ENCODE measurements around the gene SCAND1. TPM values are rescaled to one million over a fixed set of nuclear protein-coding genes. Genes with fewer than 3 reads are reported as not detected.
"Not testable (repeated sequence)": the region's sequence is repeated elsewhere in the genome, so short reads cannot be mapped to it uniquely, and the experiment has no call there.

The SCAND1 gene
- total RNA-seq, 3 donors from 2014 or later = 87.5 to 103 (median 89.6) TPM

DNA sequence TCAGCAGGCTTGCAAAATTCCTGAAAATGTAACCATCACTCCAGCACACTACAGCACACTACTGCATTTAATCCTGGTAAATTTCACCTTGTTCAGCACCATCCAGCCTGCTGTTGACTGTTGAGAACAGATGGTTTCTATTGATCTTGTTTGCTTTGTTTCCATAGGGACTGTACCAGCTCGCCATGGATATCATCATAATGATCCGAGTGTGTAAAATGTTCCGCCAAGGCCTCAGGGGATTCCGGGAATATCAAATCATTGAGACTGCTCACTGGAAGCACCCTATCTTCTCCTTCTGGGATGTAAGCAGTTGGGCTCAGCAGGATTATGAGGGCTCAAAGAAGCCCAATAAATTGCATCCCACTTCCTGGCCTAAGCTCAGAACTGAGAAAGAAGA is 18.2 kb upstream of the SCAND1 start:
- Histone ChIP-seq H3K4me1 (no peaks in the 10 kb centered on the region), H3K36me3 (no peaks in the 10 kb centered on the region), H3K4me3 (no peak overlapping the region), H3K27me3 (no peaks in the 10 kb centered on the region), H3K9me3 (no peaks in the 10 kb centered on the region), H3K27ac (no peak overlapping the region)
- TF ChIP-seq POLR2AphosphoS5 (IDR thresholded peaks at IDR 0.05) (no peak), POLR2A (IDR thresholded peaks at IDR 0.05) (no peak)
- TF ChIP-seq, protein P1, sequence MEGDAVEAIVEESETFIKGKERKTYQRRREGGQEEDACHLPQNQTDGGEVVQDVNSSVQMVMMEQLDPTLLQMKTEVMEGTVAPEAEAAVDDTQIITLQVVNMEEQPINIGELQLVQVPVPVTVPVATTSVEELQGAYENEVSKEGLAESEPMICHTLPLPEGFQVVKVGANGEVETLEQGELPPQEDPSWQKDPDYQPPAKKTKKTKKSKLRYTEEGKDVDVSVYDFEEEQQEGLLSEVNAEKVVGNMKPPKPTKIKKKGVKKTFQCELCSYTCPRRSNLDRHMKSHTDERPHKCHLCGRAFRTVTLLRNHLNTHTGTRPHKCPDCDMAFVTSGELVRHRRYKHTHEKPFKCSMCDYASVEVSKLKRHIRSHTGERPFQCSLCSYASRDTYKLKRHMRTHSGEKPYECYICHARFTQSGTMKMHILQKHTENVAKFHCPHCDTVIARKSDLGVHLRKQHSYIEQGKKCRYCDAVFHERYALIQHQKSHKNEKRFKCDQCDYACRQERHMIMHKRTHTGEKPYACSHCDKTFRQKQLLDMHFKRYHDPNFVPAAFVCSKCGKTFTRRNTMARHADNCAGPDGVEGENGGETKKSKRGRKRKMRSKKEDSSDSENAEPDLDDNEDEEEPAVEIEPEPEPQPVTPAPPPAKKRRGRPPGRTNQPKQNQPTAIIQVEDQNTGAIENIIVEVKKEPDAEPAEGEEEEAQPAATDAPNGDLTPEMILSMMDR (IDR thresholded peaks at IDR 0.05) = no peak
- DNase-seq (ENCODE audit: low spot score in 2 of 2) = no peak
- intact Hi-C loops (cut with DNase I; ENCODE audit: low total_unique reads) = no loop called here

DNA sequence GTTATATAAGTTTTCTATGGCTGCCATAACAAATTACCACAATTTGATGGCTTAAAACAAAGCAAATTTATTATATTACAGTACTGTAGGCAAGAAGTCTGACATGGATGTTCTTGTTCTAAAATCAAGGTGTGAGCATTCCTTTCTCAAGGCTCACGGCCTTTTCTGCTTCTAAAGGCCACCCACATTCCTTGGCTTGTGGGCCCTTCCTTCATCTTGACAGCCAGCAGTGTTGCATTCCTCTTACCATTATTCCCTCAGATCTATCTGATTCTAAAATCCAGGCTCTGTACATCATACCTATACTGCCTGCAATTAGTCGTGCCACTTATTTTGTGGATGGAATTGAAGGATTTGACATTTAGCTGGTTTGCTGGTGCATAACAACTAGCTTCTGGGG is 17.7 kb upstream of the SCAND1 start:
- H3K4me1 ChIP-seq = no peaks in the 10 kb centered on the region
- H3K36me3 ChIP-seq = no peaks in the 10 kb centered on the region
- no peak overlapping the region for H3K27ac ChIP-seq
- DNase-seq (ENCODE audit: low spot score in 2 of 2) = no peak
- intact Hi-C loops (cut with DNase I; ENCODE audit: low total_unique reads) = no loop called here
- no peaks in the 10 kb centered on the region for H3K9me3 ChIP-seq
- TF ChIP-seq, protein P1 (IDR thresholded peaks at IDR 0.05) = no peak
- TF ChIP-seq POLR2AphosphoS5 (IDR thresholded peaks at IDR 0.05) (no peak), POLR2A (IDR thresholded peaks at IDR 0.05) (no peak)
- H3K27me3 ChIP-seq = no peaks in the 10 kb centered on the region
- H3K4me3 ChIP-seq = no peak overlapping the region

DNA sequence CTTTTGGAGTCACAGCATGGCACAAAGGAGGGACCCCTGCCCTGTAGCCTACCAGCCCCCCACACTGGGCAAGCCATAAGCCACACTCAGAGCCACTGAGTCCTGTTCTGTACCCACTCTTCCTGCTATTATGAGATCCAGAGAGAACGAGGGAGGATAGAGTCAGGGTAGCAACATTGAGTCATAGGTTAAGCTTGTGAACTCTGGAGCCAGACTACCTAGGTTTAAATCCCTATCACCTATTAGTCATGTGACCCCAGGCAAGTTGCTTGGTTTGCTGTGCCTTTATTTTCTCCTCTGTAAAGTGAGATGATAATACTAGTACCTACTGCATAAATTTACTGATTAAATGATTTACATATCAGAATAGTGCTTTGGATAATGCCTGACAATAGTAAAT is 14.6 kb upstream of the SCAND1 start:
- no peak overlapping the region for H3K4me3 ChIP-seq
- no peaks in the 10 kb centered on the region for H3K27me3 ChIP-seq
- H3K9me3 ChIP-seq = no peaks in the 10 kb centered on the region
- TF ChIP-seq POLR2A (IDR thresholded peaks at IDR 0.05) (no peak), POLR2AphosphoS5 (IDR thresholded peaks at IDR 0.05) (no peak)
- H3K27ac ChIP-seq = no peak overlapping the region
- intact Hi-C loops (cut with DNase I; ENCODE audit: low total_unique reads) = no loop called here
- H3K36me3 ChIP-seq = no peaks in the 10 kb centered on the region
- no peaks in the 10 kb centered on the region for H3K4me1 ChIP-seq
- no peak for DNase-seq (ENCODE audit: low spot score in 2 of 2)

DNA sequence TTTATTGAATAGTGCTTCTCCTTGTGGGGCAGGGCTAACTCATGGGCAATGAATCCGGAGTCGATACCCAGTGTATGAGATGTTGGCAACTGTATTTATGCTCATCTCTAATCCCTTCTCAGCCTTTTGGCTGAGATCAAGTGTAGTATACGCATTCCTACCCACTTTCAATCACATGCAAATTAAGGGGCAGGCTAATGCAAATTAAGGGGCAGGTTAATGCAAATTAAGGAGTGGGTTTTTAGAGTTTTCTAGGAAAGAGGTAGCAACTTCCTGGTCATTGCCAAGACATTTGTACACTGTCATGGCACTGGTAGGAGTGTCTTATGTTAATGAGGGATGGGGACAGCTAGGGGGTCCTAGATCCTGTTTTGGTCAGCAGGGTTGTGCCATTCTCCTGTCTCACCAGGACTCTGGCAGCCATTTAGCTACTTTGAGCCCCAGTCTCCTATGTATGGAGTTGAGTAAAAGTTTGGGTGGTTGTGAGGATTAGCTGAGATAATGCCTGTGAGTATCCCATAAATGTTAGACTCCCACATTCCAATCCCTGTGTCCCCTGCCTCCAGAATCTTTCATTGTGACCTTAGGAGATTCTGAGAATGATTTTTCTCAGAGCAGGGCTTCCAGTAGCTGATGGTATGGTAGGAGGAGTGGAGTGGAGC is 13.8 kb upstream of the SCAND1 start, which contains the start of gene CNBD2:
CNBD2 (plus strand) TSS at position 612 of the 662 bp plus-strand sequence. CDS start 173 bp downstream, outside the sequence.
- DNase-seq (ENCODE audit: low spot score in 2 of 2) = no peak

DNA sequence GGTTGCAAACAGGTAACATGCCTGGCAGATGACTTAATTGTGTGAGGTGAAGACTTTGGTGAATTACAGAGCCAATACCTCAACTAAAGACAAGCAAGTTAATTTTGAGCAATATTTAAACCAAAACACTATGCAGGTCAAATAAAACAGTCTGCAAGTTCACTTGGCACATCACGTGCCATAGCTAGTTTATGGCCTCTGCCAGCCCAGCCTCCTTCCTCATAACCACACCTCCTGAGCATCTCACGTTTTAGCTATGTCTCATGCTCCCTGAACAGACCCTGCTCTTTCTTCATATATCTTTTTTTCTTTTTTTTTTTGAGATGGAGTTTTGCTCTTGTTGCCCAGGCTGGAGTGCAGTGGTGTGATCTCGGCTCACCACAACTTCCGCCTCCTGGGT is 9.6 kb upstream of the SCAND1 start:
- DNase-seq (ENCODE audit: low spot score in 2 of 2) = no peak
- TF ChIP-seq POLR2AphosphoS5 (IDR thresholded peaks at IDR 0.05) = no peak
- TF ChIP-seq, protein P1 (IDR thresholded peaks at IDR 0.05) = no peak
- TF ChIP-seq POLR2A (IDR thresholded peaks at IDR 0.05) = no peak
- no peak overlapping the region for H3K27ac ChIP-seq
- intact Hi-C loops (cut with DNase I; ENCODE audit: low total_unique reads) = no loop called here
- H3K9me3 ChIP-seq = no peaks in the 10 kb centered on the region
- H3K4me1 ChIP-seq = no peaks in the 10 kb centered on the region
- H3K36me3 ChIP-seq = no peaks in the 10 kb centered on the region
- H3K27me3 ChIP-seq = no peaks in the 10 kb centered on the region
- no peak overlapping the region for H3K4me3 ChIP-seq

More for the DNA sequence above, 13.8 kb upstream of the SCAND1 start, which contains the start of gene CNBD2:
- Histone ChIP-seq H3K4me1 (no peaks in the 10 kb centered on the region), H3K4me3 (no peak within 1 kb of the TSS), H3K27me3 (no peaks in the 10 kb centered on the region), H3K27ac (no peak within 1 kb of the TSS), H3K36me3 (no peaks in the 10 kb centered on the region), H3K9me3 (no peaks in the 10 kb centered on the region)
- intact Hi-C loops (cut with DNase I; ENCODE audit: low total_unique reads) = no loop called here
- TF ChIP-seq POLR2AphosphoS5 (IDR thresholded peaks at IDR 0.05) = no peak

DNA sequence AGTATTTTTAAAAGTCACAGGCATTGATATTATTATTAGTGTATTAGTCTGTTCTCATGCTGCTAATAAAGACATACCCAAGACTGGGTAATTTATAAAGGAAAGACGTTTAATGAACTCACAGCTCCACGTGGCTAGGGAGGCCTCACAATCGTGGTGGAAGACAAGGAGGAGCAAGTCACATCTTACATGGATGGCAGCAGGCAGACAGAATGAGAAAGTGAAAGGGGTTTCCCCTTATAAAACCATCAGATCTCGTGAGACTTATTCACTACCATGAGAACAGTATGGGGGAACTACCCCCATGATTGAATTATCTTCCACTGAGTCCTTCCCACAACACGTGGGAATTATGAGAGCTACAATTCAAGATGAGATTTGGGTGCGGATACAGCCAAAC is 5.0 kb upstream of the SCAND1 start:
- H3K36me3 ChIP-seq; H3K4me3 ChIP-seq; H3K4me1 ChIP-seq; H3K27ac ChIP-seq; DNase-seq (ENCODE audit: low spot score in 2 of 2); intact Hi-C loops (cut with DNase I; ENCODE audit: low total_unique reads); H3K9me3 ChIP-seq; H3K27me3 ChIP-seq: not testable (repeated sequence)

Measured in breast epithelium (tissue), 4 donors.